GM06990 (cell line): Measurements from ENCODE around the gene MT1HL1.

ENCODE experiments used
- DNase-seq: peaks from one replicate; pipeline ENCODE4 v3.0.0-alpha.2; 2011; ENCODE audit not compliant: insufficient read length; ENCODE audit errors: extremely low read depth
- H3K27me3 ChIP-seq: replicated peaks from 2 replicates; pipeline ENCODE4 v1.6.0; 2011; ENCODE audit warnings: low read length; ENCODE audit not compliant: control insufficient read depth, insufficient read depth
- H3K36me3 ChIP-seq: 2 replicates; pipeline ENCODE4 v1.5.1; 2011; ENCODE audit warnings: low read length; ENCODE audit not compliant: control insufficient read depth, insufficient read depth
- H3K4me3 ChIP-seq: replicated peaks from 2 replicates; pipeline ENCODE4 v1.5.1; 2011; ENCODE audit warnings: low read depth, mild to moderate bottlenecking, control low read depth, low read length
- TF ChIP-seq, protein P1 (sequence below): IDR thresholded peaks from 2 replicates; pipeline ENCODE4 v1.5.1; 2011; ENCODE audit warnings: low read length, control low read depth, mild to moderate bottlenecking, inconsistent platforms; ENCODE audit not compliant: insufficient read depth, poor library complexity, severe bottlenecking

Gene MT1HL1

DNA sequence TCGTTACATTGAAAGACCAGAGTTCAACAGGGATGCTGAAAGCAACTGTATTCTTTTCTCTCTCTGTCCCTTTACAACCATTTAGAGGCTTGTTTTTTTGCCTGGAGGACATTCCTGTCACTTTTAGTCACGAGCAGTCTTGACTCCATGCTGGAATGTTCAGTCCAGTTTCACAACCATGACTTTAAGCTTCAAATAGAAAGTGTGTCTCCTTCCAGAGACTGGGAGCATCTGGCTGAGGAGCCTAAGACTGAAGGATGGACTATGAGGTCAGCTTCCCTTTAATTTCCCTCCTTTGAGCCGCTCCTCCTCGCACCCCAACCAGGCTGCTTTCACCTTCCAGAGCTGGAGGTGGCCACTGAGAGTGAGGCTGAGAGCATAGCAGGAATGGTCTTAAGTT, 27.2 kb upstream of the MT1HL1 start:
- H3K4me3 ChIP-seq = no peak overlapping the region
- no peak for DNase-seq
- no peaks in the 10 kb centered on the region; the same call in 1 of the 2 replicates for H3K27me3 ChIP-seq
- H3K36me3 ChIP-seq = no peaks in the 10 kb centered on the region
- TF ChIP-seq, protein P1, sequence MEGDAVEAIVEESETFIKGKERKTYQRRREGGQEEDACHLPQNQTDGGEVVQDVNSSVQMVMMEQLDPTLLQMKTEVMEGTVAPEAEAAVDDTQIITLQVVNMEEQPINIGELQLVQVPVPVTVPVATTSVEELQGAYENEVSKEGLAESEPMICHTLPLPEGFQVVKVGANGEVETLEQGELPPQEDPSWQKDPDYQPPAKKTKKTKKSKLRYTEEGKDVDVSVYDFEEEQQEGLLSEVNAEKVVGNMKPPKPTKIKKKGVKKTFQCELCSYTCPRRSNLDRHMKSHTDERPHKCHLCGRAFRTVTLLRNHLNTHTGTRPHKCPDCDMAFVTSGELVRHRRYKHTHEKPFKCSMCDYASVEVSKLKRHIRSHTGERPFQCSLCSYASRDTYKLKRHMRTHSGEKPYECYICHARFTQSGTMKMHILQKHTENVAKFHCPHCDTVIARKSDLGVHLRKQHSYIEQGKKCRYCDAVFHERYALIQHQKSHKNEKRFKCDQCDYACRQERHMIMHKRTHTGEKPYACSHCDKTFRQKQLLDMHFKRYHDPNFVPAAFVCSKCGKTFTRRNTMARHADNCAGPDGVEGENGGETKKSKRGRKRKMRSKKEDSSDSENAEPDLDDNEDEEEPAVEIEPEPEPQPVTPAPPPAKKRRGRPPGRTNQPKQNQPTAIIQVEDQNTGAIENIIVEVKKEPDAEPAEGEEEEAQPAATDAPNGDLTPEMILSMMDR = no peak

DNA sequence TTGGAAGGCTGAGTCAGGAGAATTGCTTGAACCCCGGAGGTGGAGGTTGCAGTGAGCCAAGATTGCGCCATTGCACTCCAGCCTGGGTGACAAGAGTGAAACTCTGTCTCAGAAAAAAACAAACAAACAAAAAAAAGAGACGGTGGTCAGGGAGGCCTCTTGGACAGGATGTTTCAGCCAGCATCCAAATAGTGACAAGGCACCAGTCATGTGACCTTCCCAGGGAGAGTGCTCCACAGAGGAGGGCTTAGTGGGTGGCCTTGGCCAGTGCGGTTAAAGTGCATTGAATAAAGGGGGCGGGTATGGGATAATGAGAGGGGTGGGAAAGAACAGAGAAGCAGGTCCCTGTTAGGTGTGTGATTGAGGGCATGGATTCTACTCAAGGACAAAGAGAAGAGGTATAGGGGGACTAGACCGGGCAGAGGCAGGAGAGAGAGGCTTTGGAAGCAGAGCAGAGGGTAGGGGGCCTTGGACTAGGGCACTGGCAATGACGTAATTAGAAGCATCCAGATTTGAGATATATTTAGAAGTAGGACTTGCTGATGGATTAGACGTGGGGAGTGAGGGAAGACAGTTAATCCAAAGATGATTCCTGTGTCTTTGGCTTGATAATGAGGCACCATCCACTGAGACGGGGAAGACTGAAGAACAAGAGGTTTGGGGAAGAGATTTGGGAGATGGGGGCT, 25.8 kb upstream of the MT1HL1 start:
- DNase-seq = no peak
- Histone ChIP-seq H3K27me3 (no peaks in the 10 kb centered on the region; the same call in 1 of the 2 replicates), H3K36me3 (no peaks in the 10 kb centered on the region), H3K4me3 (no peak overlapping the region)
- TF ChIP-seq, protein P1 = no peak

DNA sequence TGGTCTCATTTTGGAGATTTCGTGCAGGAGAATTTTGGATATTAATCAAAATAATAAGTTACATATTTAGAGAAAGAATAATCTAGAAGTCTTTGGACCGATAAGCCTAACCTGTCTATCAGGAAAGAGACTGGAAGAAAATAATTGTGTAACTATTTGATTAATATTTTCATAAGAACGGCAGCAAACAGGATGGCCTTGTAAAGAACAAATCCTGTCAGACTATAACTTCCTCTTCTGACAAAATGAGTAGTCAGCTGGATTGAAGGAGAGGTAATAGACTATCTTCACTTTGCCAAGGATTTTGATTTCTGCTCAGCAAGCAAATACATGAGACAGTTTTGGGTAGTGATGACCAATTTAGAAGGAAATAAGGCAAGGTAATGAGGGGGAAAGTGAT, 25.0 kb upstream of the MT1HL1 start:
- TF ChIP-seq, protein P1 = no peak
- H3K27me3 ChIP-seq = no peaks in the 10 kb centered on the region; the same call in 1 of the 2 replicates
- no peaks in the 10 kb centered on the region for H3K36me3 ChIP-seq

GRCh38 chr1:237025358-237026074, 21.3 kb upstream of the MT1HL1 start:
- TF ChIP-seq, protein P1 = no peak
- H3K4me3 ChIP-seq = no peak overlapping the region
- no peak for DNase-seq
- no peaks in the 10 kb centered on the region for H3K27me3 ChIP-seq
- no peaks in the 10 kb centered on the region for H3K36me3 ChIP-seq

More for the DNA sequence above, 25.0 kb upstream of the MT1HL1 start:
- DNase-seq = no peak
- H3K4me3 ChIP-seq = no peak overlapping the region

DNA sequence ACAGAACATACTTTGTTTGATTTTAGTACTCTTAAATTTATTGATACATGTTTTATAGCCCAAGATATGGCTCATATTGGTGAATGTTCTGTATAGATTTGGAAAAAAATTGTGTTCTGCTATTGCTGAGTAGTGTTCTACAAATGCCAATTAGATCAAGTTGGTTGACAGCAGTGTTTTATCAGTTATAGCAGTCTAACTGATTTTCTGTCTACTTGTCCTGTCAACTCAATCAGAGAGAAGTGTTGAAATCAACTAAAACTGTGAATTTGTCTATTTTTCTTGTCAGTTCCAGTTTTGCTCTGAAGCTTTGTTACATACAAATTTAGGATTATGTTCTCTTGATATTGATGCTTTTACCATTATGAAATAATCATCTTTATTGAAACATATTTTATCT, 14.7 kb upstream of the MT1HL1 start:
- H3K27me3 ChIP-seq = no peaks in the 10 kb centered on the region
- TF ChIP-seq, protein P1 = no peak
- DNase-seq = no peak
- H3K36me3 ChIP-seq = no peaks in the 10 kb centered on the region
- H3K4me3 ChIP-seq = no peak overlapping the region
